HEK293T (cell line): ENCODE data around the gene SEMA6A.

Experiments used
- CTCF ChIA-PET: fragments of 350-600 bp; formaldehyde crosslinking; extraction: SDS; loops from one replicate; lab custom pipeline; 2021; ENCODE audit warnings: antibody characterized with exemption, inconsistent platforms; lab: Yijun Ruan, JAX
- POLR2A ChIA-PET: fragments of 350-600 bp; formaldehyde crosslinking; extraction: SDS; loops from one replicate; lab custom pipeline; 2020; ENCODE audit warnings: antibody characterized with exemption, inconsistent platforms; lab: Yijun Ruan, JAX
- DNase-seq: peaks from one replicate; pipeline ENCODE4 v3.0.0; 2012; ENCODE audit warnings: mixed read lengths; ENCODE audit errors: extremely low spot score
- ARNT ChIP-seq: fragments of 450-650 bp; IDR thresholded peaks from 2 replicates; pipeline ENCODE4 v1.6.1; 2017; ENCODE audit warnings: mild to moderate bottlenecking
- BHLHE40 ChIP-seq: fragments of 450-650 bp; IDR thresholded peaks from 2 replicates; pipeline ENCODE4 v1.6.1; 2016; ENCODE audit warnings: mild to moderate bottlenecking, moderate library complexity, borderline replicate concordance
- CTBP1 ChIP-seq: fragments of 450-650 bp; IDR thresholded peaks from 2 replicates; pipeline ENCODE4 v1.6.1; 2016; ENCODE audit warnings: borderline replicate concordance
- ELF4 ChIP-seq: fragments of 450-650 bp; IDR thresholded peaks from 2 replicates; pipeline ENCODE4 v1.6.1; 2017; ENCODE audit warnings: antibody characterized with exemption
- FOXA1 ChIP-seq: fragments of 450-650 bp; IDR thresholded peaks from 2 replicates; pipeline ENCODE4 v1.6.1; 2016; ENCODE audit warnings: mild to moderate bottlenecking
- FOXK2 ChIP-seq: fragments of 450-650 bp; IDR thresholded peaks from 2 replicates; pipeline ENCODE4 v1.6.1; 2016; ENCODE audit warnings: mild to moderate bottlenecking
- FOXM1 ChIP-seq: fragments of 450-650 bp; IDR thresholded peaks from 2 replicates; pipeline ENCODE4 v1.6.1; 2017; ENCODE audit warnings: mild to moderate bottlenecking, borderline replicate concordance
- HDGF ChIP-seq: fragments of 450-650 bp; IDR thresholded peaks from 2 replicates; pipeline ENCODE4 v1.6.1; 2017; ENCODE audit warnings: antibody characterized with exemption, borderline replicate concordance
- L3MBTL2 ChIP-seq: fragments of 450-650 bp; conservative IDR thresholded peaks from 2 replicates; pipeline ENCODE4 v1.6.1; 2016; ENCODE audit warnings: mild to moderate bottlenecking
- LEF1 ChIP-seq: fragments of 450-650 bp; IDR thresholded peaks from 2 replicates; pipeline ENCODE4 v1.6.1; 2017; ENCODE audit warnings: mild to moderate bottlenecking, borderline replicate concordance
- NFRKB ChIP-seq: fragments of 450-650 bp; IDR thresholded peaks from 2 replicates; pipeline ENCODE4 v1.6.1; 2016; ENCODE audit warnings: mild to moderate bottlenecking, moderate library complexity
- SP1 ChIP-seq: fragments of 450-650 bp; IDR thresholded peaks from 2 replicates; pipeline ENCODE4 v1.6.1; 2017
- SUZ12 ChIP-seq: fragments of 450-650 bp; IDR thresholded peaks from 2 replicates; pipeline ENCODE4 v1.6.1; 2016; ENCODE audit warnings: mild to moderate bottlenecking
- TARDBP ChIP-seq: fragments of 450-650 bp; IDR thresholded peaks from 2 replicates; pipeline ENCODE4 v1.6.1; 2016
- ZNF384 ChIP-seq: fragments of 450-650 bp; IDR thresholded peaks from 2 replicates; pipeline ENCODE4 v1.6.1; 2016
- TF ChIP-seq, protein P1 (sequence below): fragments of 450-650 bp; IDR thresholded peaks from 2 replicates; pipeline ENCODE4 v1.6.1; 2016

SEMA6A gene

DNA sequence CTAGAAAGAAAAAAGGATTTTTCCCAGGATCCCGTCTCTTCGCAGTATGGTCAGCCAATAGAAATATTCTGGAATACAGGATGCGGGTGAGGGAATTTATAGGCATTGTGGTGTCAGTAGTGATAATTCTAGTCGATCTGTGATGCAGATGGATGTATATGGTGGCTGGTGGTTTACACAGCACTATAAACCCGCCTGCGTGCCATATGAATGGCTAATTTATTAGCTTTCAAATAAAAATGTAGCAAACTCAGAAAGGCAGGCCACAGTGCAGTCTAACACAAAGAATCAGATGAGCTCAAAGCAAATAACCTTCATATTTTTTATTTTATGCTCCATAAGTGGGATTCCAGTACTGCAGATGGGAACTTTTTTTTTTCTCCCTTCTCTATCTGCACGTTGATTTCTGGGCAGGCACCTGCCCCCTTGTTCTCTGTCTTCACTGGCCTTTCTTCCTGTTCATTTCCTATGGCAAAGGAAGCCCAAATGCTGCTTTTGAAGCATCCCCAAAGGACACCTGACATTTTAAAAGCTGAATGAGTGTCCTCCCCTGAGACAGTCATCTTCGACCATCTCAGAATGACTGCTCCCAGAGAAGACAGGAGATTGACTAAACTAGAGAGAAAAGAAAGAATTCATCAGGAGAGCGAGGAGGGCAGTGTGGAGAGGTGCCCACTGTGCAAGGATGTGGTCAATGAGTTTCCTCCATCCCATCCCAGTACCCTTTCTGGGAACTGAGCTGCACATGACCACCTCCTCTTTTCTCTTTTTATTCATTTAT lies 52.1 kb downstream of the SEMA6A start:
- DNase-seq: no peak
- TF ChIP-seq, protein P1, sequence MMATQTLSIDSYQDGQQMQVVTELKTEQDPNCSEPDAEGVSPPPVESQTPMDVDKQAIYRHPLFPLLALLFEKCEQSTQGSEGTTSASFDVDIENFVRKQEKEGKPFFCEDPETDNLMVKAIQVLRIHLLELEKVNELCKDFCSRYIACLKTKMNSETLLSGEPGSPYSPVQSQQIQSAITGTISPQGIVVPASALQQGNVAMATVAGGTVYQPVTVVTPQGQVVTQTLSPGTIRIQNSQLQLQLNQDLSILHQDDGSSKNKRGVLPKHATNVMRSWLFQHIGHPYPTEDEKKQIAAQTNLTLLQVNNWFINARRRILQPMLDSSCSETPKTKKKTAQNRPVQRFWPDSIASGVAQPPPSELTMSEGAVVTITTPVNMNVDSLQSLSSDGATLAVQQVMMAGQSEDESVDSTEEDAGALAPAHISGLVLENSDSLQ: peak; percentile 20; the same call in 1 of the 2 replicates
- no peak for TF ChIP-seq L3MBTL2
- ChIA-PET CTCF (no interaction called here), POLR2A (no interaction called here)

DNA sequence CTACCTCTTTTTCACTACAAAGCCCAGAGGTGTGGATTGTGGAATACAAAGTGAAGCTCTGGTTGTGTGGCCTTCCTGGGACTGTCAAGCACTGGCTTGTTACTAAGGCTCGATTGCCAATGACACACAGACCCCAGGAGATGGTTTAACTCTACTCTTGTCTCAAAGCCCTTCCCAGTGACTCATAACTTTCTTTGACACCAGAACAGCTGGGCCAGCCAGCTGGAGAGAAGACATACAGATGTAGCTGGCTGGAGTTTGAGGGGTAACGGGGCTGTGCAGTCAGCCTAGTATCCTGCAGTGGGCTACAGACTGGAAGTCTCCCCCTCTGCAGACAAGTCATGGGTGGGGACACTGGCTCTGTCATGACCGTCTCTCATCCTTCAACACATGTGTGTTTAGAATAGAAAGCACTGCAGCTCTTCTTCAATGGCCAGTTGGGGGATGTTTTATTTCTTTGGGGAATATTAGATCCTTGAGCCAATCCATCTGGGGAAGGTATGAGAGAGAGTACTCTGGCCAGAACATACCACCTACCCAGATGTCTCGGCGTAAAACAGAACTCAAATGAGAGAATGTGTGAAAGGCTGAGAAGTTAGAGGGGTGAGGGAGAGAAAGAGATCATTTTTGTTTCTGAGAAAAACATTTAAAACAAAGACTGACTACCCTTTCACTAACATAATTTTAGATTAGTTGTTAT lies 53.3 kb downstream of the SEMA6A start:
- ChIA-PET POLR2A (no interaction called here), CTCF (no interaction called here)
- no peak for DNase-seq
- TF ChIP-seq FOXA1 (no peak), ZNF384 (no peak), SP1 (no peak), ELF4 (no peak), BHLHE40 (no peak), L3MBTL2 (no peak), LEF1 (no peak), SUZ12 (no peak), ARNT (no peak), TARDBP (no peak), FOXM1 (no peak), NFRKB (no peak), FOXK2 (no peak), HDGF (no peak)
- TF ChIP-seq, protein P1: no peak

DNA sequence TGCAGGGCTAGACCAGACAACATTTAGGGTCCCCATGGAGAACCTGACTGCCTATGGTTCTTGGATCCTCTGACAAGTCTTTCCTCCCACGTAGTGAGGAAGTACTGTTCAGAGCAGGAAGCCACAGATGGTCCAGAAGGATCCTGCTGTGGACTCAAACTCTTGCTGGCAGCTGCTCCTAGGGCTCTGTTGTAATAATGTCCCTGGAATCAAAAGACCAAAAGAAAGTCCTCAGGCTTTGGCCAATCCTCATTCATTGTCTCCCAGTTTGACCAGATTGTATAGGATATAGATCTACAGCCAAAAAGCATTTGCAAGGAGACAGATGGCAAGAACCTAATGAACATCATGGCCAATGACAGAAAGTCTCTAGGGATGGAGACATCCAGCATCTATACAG lies 53.9 kb downstream of the SEMA6A start:
- no peak for DNase-seq
- CTCF ChIA-PET: no interaction called here

DNA sequence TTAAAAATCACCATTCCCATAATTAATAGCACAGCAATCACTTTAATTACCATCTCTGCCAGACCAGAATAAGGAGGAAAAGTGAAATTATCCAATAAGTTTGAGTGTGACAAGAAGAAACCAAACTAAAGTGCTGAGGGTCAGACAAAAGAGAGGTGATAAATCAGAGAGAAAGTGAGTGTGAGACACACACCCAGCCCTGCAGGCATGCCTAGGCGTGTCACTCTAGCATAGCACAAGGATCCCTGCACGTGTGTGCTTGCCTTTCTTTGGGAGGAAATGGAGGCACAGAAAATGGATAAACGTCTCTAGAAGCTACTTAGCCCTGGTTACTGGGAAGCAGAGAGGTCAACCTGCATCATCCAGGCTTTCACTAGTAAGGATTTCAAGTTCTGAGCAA lies 56.2 kb downstream of the SEMA6A start:
- TF ChIP-seq, protein P1: 0 out of 2 replicates have a peak, but pooled peaks have one; percentile 8
- no peak for TF ChIP-seq TARDBP
- ChIA-PET POLR2A (interaction anchor here (0.9 kb wide), 1 partner anchor 11 kb away, joined by 4 read pairs; no protein-coding TSS in a partner anchor), CTCF (no interaction called here)
- DNase-seq: no peak

More for the DNA sequence above, 53.9 kb downstream of the SEMA6A start:
- TF ChIP-seq HDGF (no peak), ELF4 (no peak), BHLHE40 (no peak), SP1 (no peak), ARNT (no peak), TARDBP (no peak), SUZ12 (no peak), L3MBTL2 (no peak), NFRKB (no peak), FOXK2 (no peak)
- POLR2A ChIA-PET: no interaction called here

DNA sequence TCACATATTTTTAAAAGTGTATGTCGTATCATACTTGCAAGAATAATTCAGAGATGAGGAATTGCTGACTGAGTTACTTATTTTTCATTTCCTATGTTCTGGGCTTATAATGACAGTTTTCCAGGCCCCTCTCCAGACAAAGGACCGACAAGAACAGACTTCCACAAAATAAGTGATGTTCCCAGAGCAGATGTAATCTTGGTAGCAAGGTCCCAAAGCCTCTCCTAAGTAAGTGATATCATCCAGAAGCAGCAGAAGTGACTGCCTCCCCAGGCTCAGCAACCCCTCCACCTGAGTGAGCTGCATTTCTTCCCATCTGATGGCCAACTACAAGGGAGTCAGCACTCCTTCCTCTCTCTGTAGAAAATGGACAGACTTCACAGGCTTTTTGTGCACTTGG lies 57.1 kb downstream of the SEMA6A start:
- TF ChIP-seq SP1 (no peak), ZNF384 (no peak), FOXA1 (no peak), SUZ12 (no peak), HDGF (no peak), CTBP1 (no peak), NFRKB (no peak), FOXK2 (no peak), ELF4 (no peak), LEF1 (no peak), ARNT (no peak), FOXM1 (no peak), BHLHE40 (no peak), TARDBP (no peak), L3MBTL2 (no peak)
- TF ChIP-seq, protein P1: no peak
- POLR2A ChIA-PET: no interaction called here
- CTCF ChIA-PET: no interaction called here
- DNase-seq: no peak

DNA sequence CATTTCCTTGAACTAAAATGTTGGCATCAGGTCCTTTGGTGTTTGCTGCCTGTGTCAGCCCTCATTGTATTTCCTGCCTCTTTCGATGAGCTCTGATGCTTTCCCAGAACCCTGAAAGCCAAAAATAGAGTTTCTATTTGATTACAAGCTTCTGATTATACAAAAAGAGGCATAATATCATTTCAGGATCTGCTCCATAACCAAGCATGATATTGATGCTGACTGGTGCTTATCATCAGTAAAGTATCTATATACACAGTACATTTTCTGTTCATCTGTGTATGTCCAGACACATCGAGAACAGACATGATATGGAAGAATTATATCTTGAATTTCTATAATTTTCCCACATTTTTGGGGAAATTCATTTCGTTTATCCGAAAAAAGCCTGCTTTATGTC lies 58.6 kb downstream of the SEMA6A start:
- ChIA-PET CTCF (interaction anchor here (0.7 kb wide), 1 partner anchor 8 kb away, joined by 4 read pairs; no protein-coding TSS in a partner anchor), POLR2A (no interaction called here)

More for the DNA sequence above, 58.6 kb downstream of the SEMA6A start:
- DNase-seq: no peak
- TF ChIP-seq HDGF (no peak), NFRKB (no peak), ELF4 (no peak), FOXK2 (no peak), SUZ12 (no peak), FOXA1 (no peak), L3MBTL2 (no peak), LEF1 (no peak), TARDBP (no peak), SP1 (no peak), CTBP1 (no peak), FOXM1 (no peak), ARNT (no peak), ZNF384 (no peak), BHLHE40 (no peak)
- TF ChIP-seq, protein P1: no peak
